ENCODE results near the gene CCDC57.

GRCh38 chr17:82177761-82178498 lies 34.7 kb downstream of the CCDC57 start:
- no peak for TF ChIP-seq CTCF (conservative IDR thresholded peaks at IDR 0.05; ENCODE audit: low read depth, low read length)
- TF ChIP-seq FOS (IDR thresholded peaks at IDR 0.05; ENCODE audit: low read depth, low read length): no peak
- TF ChIP-seq ELK1 (IDR thresholded peaks at IDR 0.05; ENCODE audit: borderline replicate concordance, low read depth, low read length): no peak
- no peak for TF ChIP-seq POLR2A (IDR thresholded peaks at IDR 0.05; ENCODE audit: low read depth, low read length)
- no peak for TF ChIP-seq RAD21 (IDR thresholded peaks at IDR 0.05; ENCODE audit: low read length)
- no peak for TF ChIP-seq BHLHE40 (IDR thresholded peaks at IDR 0.05; ENCODE audit: low read depth, low read length)
- TF ChIP-seq SMC3 (IDR thresholded peaks at IDR 0.05; ENCODE audit: low read depth, low read length): no peak

Data from IMR-90 (cell line).